ENCODE data around the gene LDAH. TPM values are rescaled to one million over a fixed set of nuclear protein-coding genes. Genes with fewer than 3 reads are reported as not detected.

LDAH gene
- total and polyA plus RNA-seq, 7 donors, result 6.0 to 18.3 (median 12.2) TPM

DNA sequence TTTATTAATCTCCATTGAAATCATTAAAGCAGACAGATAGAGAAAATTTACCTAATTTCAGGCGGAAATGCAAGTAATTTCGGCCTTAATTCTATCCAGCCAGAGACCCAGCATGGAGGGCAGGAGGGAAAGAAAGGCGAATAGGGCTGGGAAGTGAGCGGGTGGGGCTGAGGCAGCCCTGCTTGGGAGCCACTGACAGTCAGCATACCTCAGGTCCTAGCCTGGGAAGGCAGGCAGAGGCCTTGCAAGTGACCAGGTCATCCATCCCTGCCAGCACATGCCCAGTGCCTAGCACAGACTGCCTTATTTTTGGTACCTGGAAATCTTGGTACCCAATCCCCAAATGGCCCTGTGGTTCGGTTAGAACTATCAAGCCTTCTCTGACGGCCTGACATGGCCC is 154.4 kb downstream of the LDAH start:
- intact Hi-C loops (cut with DNase I), result no loop called here

DNA sequence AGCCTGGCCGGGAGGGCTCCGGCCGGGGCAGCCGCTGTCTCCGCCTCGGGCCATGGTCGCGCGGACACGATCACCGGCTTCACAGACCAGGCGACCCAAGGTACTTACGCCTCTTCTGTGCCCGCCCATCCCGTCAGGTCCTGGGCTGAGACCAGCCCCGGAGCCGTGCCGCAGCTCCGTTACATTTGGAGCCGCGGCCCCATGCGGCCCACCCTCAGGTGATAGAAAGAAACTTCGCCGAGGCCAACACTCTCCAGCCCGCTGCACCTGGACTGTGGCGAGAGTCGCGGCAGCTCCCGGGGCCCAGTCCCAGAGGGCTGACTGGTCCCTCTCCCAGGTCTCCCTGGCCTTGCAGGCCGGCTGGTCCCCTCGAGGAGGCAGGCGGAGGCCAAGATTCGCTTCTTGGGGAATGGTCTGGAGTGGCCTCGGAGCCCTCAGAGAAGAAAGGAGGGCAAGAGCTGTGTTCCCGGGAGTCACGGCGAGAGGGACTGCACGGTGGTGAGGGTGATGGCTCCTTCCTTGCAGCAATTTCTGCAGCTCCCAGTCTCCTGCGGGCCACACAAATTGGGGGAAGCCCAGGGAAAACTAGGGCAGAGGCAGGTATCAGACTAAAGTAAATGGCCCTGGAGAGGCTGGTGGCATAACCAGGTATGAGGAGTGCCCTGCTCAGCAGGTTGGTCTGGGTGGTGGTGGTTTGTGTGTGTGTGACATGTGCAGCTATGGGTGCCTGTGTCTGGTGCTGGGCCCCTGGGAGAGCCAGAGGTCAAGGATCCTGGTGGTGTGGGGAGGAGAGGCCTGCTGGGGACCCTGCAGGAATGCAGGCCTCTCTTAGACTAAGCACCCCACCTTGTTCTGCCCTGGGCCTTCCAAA is 155.1 kb downstream of the LDAH start:
- no peak for TF ChIP-seq POLR2AphosphoS5 (IDR thresholded peaks at IDR 0.05)
- TF ChIP-seq, protein P1, sequence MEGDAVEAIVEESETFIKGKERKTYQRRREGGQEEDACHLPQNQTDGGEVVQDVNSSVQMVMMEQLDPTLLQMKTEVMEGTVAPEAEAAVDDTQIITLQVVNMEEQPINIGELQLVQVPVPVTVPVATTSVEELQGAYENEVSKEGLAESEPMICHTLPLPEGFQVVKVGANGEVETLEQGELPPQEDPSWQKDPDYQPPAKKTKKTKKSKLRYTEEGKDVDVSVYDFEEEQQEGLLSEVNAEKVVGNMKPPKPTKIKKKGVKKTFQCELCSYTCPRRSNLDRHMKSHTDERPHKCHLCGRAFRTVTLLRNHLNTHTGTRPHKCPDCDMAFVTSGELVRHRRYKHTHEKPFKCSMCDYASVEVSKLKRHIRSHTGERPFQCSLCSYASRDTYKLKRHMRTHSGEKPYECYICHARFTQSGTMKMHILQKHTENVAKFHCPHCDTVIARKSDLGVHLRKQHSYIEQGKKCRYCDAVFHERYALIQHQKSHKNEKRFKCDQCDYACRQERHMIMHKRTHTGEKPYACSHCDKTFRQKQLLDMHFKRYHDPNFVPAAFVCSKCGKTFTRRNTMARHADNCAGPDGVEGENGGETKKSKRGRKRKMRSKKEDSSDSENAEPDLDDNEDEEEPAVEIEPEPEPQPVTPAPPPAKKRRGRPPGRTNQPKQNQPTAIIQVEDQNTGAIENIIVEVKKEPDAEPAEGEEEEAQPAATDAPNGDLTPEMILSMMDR (IDR thresholded peaks at IDR 0.05), result no peak
- TF ChIP-seq EP300 (IDR thresholded peaks at IDR 0.05), result no peak
- Histone ChIP-seq H3K36me3 (no peaks in the 10 kb centered on the region), H3K9me3 (no peaks in the 10 kb centered on the region), H3K4me3 (peak overlapping the region; percentile 22 to 53 (median 48)), H3K4me1 (peaks cover 0 to 42% (median 33%) of the 10 kb centered on the region in 4 donors), H3K27ac (peak overlapping the region in 1 of 4 donors; percentile 75), H3K27me3 (peaks cover 64 to 97% (median 76%) of the 10 kb centered on the region in 3 donors)
- intact Hi-C loops (cut with DNase I), result no loop called here
- 22 to 28% methylated on average over 39 of the region's 39 CpGs for WGBS, 2 donors
- no peak for DNase-seq

More for the DNA sequence above, 154.4 kb downstream of the LDAH start:
- peaks cover 67 to 98% (median 76%) of the 10 kb centered on the region in 3 donors for H3K27me3 ChIP-seq
- 93 to 95% methylated on average over 6 of the region's 6 CpGs for WGBS, 2 donors
- no peaks in the 10 kb centered on the region for H3K9me3 ChIP-seq
- no peak overlapping the region for H3K4me3 ChIP-seq
- H3K4me1 ChIP-seq, result peaks cover 0 to 42% (median 33%) of the 10 kb centered on the region in 4 donors
- no peaks in the 10 kb centered on the region for H3K36me3 ChIP-seq
- TF ChIP-seq, protein P1 (IDR thresholded peaks at IDR 0.05), result no peak
- TF ChIP-seq POLR2AphosphoS5 (IDR thresholded peaks at IDR 0.05) (no peak), POLR2A (IDR thresholded peaks at IDR 0.05) (no peak), EP300 (IDR thresholded peaks at IDR 0.05) (no peak)
- no peak for DNase-seq
- H3K27ac ChIP-seq, result no peak overlapping the region

- no peak for DNase-seq
- peaks cover 0 to 42% (median 33%) of the 10 kb centered on the region in 4 donors for H3K4me1 ChIP-seq
Observed at GRCh38 chr2:20667151-20667530, 155.8 kb downstream of the LDAH start.

GRCh38 chr2:20666304-20667150 is 156.4 kb downstream of the LDAH start, which contains the start of gene GDF7:
Gene GDF7, plus strand, starts transcription at chr2:20667144. Its CDS starts 96 bp downstream, at chr2:20667240.
- WGBS, 2 donors, result 1% methylated on average over 85 to 86 of the region's 86 CpGs
- H3K36me3 ChIP-seq, result no peaks in the 10 kb centered on the region
- DNase-seq, result no peak

More at GRCh38 chr2:20667151-20667530, 155.8 kb downstream of the LDAH start:
- intact Hi-C loops (cut with DNase I), result no loop called here
- no peak for TF ChIP-seq POLR2AphosphoS5 (IDR thresholded peaks at IDR 0.05)
- WGBS, 2 donors, result 0 to 1% methylated on average over 62 of the region's 62 CpGs
- H3K27me3 ChIP-seq, result peaks cover 58 to 97% (median 70%) of the 10 kb centered on the region in 3 donors
- H3K4me3 ChIP-seq, result peak overlapping the region; percentile 22 to 53 (median 48)
- peak overlapping the region in 2 of 4 donors; percentile 40 to 75 for H3K27ac ChIP-seq
- no peaks in the 10 kb centered on the region for H3K9me3 ChIP-seq
- H3K36me3 ChIP-seq, result no peaks in the 10 kb centered on the region

More at GRCh38 chr2:20666304-20667150, 156.4 kb downstream of the LDAH start, which contains the start of gene GDF7:
- Histone ChIP-seq H3K9me3 (no peaks in the 10 kb centered on the region), H3K4me3 (peak within 1 kb of the TSS; percentile 22 to 53 (median 48)), H3K27ac (peak within 1 kb of the TSS; percentile 23 to 75 (median 47)), H3K27me3 (peaks cover 55 to 98% (median 65%) of the 10 kb centered on the region in 3 donors), H3K4me1 (peaks cover 0 to 41% (median 35%) of the 10 kb centered on the region in 4 donors)
- intact Hi-C loops (cut with DNase I), result no loop called here
- TF ChIP-seq, protein P1 (IDR thresholded peaks at IDR 0.05), result peak in 1 of 4 experiments; percentile 28
- no peak for TF ChIP-seq POLR2A (IDR thresholded peaks at IDR 0.05)

Data from sigmoid colon (tissue), 7 donors.